Measurements from ENCODE around the gene MIGA2. TPM values are rescaled to one million over a fixed set of nuclear protein-coding genes. Genes with fewer than 3 reads are reported as not detected.

The MIGA2 gene
- total RNA-seq, 4 donors from 2014 or later, result 25.3 to 56.7 (median 34.2) TPM

GRCh38 chr9:129075996-129076639, 39.7 kb downstream of the MIGA2 start:
- TF ChIP-seq POLR2A (IDR thresholded peaks at IDR 0.05) (no peak), EP300 (IDR thresholded peaks at IDR 0.05) (no peak), CTCF (IDR thresholded peaks at IDR 0.05) (no peak)
- peaks cover 0 to 7% (median 0%) of the 10 kb centered on the region in 3 donors for H3K36me3 ChIP-seq
- DNase-seq (ENCODE audit: low spot score in 2 of 2), result no peak
- H3K27ac ChIP-seq, result no peak overlapping the region
- 79 to 89% methylated on average over 15 to 16 of the region's 16 CpGs for WGBS, 2 donors
- H3K9me3 ChIP-seq, result no peaks in the 10 kb centered on the region
- H3K4me1 ChIP-seq, result peaks cover 0 to 9% (median 5%) of the 10 kb centered on the region in 4 donors
- H3K27me3 ChIP-seq, result no peaks in the 10 kb centered on the region
- H3K4me3 ChIP-seq, result no peak overlapping the region

- H3K4me3 ChIP-seq, result no peak overlapping the region
- TF ChIP-seq CTCF (IDR thresholded peaks at IDR 0.05), result no peak
- TF ChIP-seq EP300 (IDR thresholded peaks at IDR 0.05), result no peak
- no peak for TF ChIP-seq POLR2A (IDR thresholded peaks at IDR 0.05)
- no peaks in the 10 kb centered on the region for H3K27me3 ChIP-seq
- DNase-seq (ENCODE audit: low spot score in 2 of 2), result no peak
- H3K27ac ChIP-seq, result no peak overlapping the region
- H3K9me3 ChIP-seq, result no peaks in the 10 kb centered on the region
- H3K36me3 ChIP-seq, result peaks cover 0 to 2% (median 0%) of the 10 kb centered on the region in 3 donors
- 85 to 86% methylated on average over 9 to 11 of the region's 11 CpGs for WGBS, 2 donors
- H3K4me1 ChIP-seq, result peaks cover 0 to 11% (median 6%) of the 10 kb centered on the region in 4 donors
Measured at GRCh38 chr9:129076640-129077037, 40.2 kb downstream of the MIGA2 start.

- TF ChIP-seq EP300 (IDR thresholded peaks at IDR 0.05), result no peak
- no peak for TF ChIP-seq POLR2A (IDR thresholded peaks at IDR 0.05)
- TF ChIP-seq CTCF (IDR thresholded peaks at IDR 0.05), result no peak
- H3K4me3 ChIP-seq, result no peak overlapping the region
- H3K27me3 ChIP-seq, result no peaks in the 10 kb centered on the region
- no peaks in the 10 kb centered on the region for H3K9me3 ChIP-seq
- H3K4me1 ChIP-seq, result peaks cover 0 to 17% (median 11%) of the 10 kb centered on the region in 4 donors
- no peak overlapping the region for H3K27ac ChIP-seq
- DNase-seq (ENCODE audit: low spot score in 2 of 2), result no peak
- H3K36me3 ChIP-seq, result no peaks in the 10 kb centered on the region
- 85 to 88% methylated on average over 10 of the region's 10 CpGs for WGBS, 2 donors
Measured at GRCh38 chr9:129077236-129077635, 40.8 kb downstream of the MIGA2 start.

- 84 to 89% methylated on average over 9 to 18 of the region's 18 CpGs for WGBS, 2 donors
- H3K27ac ChIP-seq, result no peak overlapping the region
- H3K36me3 ChIP-seq, result peaks cover 0 to 2% (median 0%) of the 10 kb centered on the region in 3 donors
- H3K4me3 ChIP-seq, result no peak overlapping the region
- no peak for DNase-seq (ENCODE audit: low spot score in 2 of 2)
- H3K27me3 ChIP-seq, result no peaks in the 10 kb centered on the region
- H3K9me3 ChIP-seq, result no peaks in the 10 kb centered on the region
- peaks cover 0 to 26% (median 12%) of the 10 kb centered on the region in 4 donors for H3K4me1 ChIP-seq
- no peak for TF ChIP-seq CTCF (IDR thresholded peaks at IDR 0.05)
- no peak for TF ChIP-seq POLR2A (IDR thresholded peaks at IDR 0.05)
- TF ChIP-seq EP300 (IDR thresholded peaks at IDR 0.05), result no peak
Measured at GRCh38 chr9:129078691-129079503, 42.5 kb downstream of the MIGA2 start.

- Histone ChIP-seq H3K4me1 (peaks cover 0 to 26% (median 12%) of the 10 kb centered on the region in 4 donors), H3K27me3 (no peaks in the 10 kb centered on the region), H3K27ac (no peak overlapping the region), H3K4me3 (no peak overlapping the region), H3K36me3 (peaks cover 0 to 11% (median 0%) of the 10 kb centered on the region in 3 donors), H3K9me3 (no peaks in the 10 kb centered on the region)
- no peak for DNase-seq (ENCODE audit: low spot score in 2 of 2)
- WGBS, 2 donors, result 84% methylated on average over 13 of the region's 13 CpGs
- TF ChIP-seq EP300 (IDR thresholded peaks at IDR 0.05) (no peak), POLR2A (IDR thresholded peaks at IDR 0.05) (no peak), CTCF (IDR thresholded peaks at IDR 0.05) (no peak)
Measured at GRCh38 chr9:129079829-129080228, 43.4 kb downstream of the MIGA2 start.

Measured in tibial nerve (tissue), 4 donors.